Activated CD4-positive, alpha-beta T cell treated with anti-CD3 and anti-CD28 coated beads, Interleukin-2, amount 50 U/mL, for 48 hours (primary cell): ENCODE measurements around the gene MANEAL.
"Not testable (repeated sequence)": the region's sequence is repeated elsewhere in the genome, so short reads cannot be mapped to it uniquely, and the experiment has no call there.

Experiments
- DNase-seq, 2 experiments: peaks; one replicate each; pipeline ENCODE4 v3.0.0-alpha.2; 2020

MANEAL gene, protein sequence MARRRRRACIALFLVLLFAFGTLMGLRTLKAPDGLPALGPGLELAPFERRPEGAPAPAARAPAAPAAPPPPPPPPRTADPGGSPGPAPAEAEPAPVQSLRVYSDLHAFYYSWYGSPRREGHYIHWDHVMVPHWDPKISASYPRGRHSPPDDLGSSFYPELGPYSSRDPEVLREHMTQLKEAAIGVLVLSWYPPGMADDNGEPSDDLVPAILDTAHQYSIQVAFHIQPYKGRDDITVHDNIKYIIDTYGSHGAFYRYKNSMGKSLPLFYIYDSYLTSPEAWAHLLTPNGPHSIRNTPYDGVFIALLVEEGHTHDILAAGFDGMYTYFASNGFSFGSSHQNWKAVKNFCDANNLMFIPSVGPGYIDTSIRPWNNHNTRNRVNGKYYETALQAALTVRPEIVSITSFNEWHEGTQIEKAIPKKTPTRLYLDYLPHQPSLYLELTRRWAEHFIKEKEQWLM

DNA sequence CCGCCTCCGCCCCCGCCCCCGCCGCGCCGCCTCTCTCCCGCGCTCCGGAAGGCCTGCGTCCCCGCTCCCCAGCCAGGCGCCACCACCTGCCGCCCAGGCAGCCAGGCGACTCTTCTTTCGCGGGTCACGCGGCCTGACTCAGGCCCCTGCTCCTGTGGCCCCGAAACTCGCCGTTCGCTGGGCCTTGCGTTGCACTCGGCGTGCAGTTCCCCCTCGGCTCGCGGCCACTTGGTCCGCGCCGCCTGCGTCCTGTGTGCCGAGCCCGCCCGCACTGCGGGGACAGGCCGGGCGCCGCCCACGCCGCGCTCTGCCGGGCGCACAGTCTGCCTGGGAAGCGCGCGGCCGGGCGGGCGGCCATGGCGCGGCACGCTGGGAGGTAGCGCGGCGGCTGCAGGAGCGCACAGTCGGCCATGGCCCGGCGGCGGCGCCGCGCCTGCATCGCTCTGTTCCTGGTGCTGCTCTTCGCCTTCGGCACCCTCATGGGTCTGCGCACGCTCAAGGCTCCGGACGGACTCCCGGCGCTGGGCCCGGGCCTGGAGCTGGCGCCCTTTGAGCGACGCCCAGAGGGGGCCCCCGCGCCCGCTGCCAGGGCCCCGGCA, at the start of gene MANEAL:
Gene MANEAL, plus strand, starts transcription at position 75 of the 599 bp plus-strand sequence. Its CDS starts 336 bp downstream, at position 411.
- DNase-seq = peak; percentile 39 to 41

DNA sequence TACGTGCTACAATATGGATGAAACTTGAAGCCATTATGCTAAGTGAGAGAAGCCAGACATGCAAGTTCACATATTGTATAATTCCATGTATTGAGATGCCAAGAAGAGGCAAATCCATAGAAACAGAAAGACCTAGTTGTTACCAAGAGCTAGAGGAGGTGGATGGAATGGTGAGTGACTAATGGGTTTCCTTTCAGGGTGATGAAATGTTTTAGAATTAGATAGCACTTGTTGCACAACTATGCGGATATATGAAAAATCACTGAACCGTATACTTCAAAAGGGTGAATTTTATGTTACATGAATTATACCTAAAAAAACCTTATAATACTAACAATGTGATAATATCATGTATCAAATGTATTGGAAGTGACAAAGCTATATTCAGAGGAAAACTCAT, 46.8 kb upstream of the MANEAL start:
- DNase-seq = no peak

DNA sequence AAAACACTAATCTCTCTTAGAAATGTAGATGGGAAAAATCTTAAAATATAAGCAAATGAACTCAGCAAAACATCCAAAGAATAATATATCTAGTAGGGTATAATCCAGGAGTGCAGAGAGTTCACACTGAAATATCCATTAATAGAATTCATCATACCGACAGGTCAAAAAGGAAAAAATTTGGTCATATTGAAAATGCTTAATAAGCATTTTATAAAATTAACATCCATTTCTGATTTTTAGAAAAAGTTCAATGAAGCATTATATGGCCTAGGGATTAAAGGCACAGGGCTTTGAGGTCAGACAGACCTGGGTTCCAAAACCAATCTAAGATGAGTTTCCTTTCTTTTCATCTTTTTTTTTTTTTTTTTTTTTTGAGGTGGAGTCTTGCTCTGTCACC, 45.1 kb upstream of the MANEAL start:
- no peak for DNase-seq

DNA sequence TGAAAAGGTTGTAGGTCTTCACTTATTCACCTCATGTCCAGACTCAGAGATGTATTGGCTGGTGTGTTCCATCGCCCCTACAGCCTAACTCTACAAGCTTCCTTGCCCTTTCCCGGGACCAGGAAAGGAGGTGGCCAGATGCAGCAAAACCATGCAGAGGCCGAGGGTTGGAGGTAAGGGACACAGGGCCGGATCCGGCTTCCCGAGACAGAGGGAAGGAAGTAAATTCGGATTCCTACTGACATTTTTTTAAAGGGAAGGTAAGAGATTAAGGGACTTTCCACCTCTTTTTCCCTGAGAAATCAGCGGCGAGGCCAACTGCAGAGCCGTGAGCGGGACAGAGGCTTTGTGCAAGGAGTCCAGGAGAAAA, 41.4 kb upstream of the MANEAL start:
- DNase-seq = no peak

DNA sequence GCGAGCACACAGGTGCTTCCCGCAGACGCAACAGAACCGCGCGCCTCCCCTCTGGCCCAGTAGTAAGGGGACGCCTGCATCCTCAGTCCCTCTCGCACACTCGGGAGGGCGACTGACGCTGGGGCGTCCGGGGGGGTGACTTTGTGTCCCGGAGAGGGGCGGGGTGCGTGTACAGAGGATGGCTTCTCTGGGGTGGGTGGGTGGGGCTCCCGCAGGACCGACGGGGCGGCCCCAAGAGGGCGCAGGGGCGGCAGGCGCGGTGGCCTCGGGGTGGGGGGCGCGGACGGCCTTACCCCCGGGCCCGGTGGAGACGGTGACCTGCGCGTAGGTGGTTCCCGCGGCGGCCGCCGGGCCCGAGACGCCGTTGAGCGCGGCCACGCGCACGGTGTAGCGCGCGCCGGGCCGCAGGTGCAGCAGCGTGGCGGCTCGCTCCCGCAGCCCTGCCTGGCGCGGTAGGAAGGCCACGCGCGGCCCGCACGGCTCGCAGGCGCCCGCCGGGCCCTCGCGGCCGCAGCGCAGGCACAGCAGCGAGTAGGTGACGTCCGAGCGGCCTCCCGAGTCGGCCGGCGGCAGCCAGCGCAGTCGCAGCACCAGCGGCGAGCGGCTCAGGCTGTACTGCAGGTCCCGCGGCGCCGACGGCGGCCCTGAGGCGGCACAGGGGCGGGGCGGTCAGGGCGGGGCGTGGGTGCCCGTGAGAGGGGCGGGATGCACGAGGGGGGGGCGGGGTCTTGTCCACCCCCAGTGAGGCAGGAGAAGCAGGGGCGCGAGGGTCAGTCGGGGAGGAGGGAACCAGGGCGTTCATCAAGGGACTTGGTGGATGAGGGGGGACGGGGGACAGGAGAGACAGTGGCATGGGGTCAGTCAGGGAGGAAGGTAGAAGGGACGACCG, 40.8 kb upstream of the MANEAL start:
- DNase-seq = peak; percentile 48 to 58

DNA sequence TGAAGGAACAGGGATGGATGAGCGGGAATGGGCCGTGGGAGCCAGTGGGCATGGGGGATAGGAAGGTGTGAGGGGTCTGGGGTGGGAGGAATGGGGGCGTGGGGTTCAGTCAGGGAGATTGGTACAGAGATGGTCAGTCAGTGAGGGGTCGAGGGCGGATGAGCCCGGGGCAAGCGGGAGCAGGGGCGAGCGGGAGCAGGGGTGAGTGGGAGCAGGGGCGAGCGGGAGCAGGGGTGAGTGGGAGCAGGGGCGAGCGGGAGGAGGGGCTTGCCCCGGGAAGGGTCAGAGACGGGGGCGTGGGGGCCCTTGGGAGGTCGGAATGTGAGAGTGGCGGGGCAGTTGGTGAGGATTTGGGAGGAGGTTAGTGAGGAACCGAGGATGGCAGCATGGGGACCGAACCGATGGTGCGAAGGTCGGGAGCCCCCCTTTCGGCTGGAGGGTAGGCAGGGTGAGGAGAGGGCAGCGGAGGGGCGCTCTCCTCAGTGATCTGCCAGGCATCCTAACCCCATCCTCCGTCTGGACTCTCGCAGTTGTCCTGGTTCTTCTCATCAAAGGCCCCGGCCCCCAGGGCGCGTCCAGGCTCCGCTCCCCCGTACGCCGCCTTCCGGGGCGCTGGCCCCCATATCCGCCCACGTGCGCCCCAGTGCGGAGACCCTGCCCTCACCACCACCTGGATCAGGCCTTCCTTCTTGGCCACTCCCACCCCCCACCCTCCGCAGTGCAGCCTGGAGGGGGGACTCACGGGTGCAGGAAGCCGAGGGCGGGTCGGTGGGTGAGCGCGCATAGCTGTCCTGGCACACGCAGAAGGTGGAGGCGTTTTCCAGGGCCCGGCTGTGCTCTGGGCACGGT, 40.0 kb upstream of the MANEAL start:
- no peak for DNase-seq

DNA sequence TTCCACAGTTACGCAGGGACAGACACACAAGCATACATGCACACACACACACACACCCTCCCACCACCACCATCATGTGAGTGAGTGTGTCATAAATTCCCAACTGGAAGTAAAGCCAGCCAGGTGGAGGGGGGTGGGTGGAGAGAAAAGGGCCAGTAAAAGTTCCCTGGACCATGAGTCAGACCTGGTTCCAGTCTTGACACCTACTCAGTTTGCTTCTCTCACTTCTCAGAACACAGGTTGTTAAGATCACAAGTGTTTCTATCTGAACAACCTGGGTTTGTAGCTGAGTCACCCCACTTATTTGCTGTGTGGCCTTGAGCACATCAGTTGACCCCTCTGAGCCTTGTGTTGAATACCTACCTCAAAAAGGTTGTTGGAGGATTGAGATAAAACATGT, 38.4 kb upstream of the MANEAL start:
- peak; percentile 39 to 57 for DNase-seq

DNA sequence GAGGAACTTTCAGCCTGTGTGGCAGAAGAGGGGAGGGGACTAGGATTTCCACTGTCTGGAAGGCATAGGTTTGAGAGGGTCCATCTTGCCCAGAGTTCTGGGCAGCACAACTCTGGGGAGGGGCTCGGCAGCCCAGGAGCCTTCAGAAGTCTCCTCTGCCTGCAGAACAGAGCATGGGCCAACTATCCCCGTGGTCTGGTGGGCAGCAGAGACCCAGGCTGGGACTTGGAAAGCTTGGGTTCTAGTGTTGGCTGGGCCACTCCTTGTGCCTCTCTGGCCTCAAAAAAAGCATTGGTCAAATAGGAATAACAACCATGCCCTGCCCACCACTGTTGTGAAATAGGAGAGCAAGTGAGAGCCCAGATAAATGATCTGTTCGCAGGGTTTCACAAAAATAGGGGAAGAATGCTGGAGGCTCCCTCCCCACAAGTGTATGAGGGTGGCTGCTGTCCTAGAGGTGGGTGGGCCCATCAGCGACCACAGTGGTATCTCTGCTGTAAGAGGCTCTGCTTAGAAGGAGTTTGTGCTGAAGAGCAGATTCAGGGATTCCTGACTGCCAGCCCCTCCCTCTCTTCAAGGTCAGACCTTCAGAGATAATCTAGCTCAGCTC, 37.6 kb upstream of the MANEAL start:
- no peak for DNase-seq

DNA sequence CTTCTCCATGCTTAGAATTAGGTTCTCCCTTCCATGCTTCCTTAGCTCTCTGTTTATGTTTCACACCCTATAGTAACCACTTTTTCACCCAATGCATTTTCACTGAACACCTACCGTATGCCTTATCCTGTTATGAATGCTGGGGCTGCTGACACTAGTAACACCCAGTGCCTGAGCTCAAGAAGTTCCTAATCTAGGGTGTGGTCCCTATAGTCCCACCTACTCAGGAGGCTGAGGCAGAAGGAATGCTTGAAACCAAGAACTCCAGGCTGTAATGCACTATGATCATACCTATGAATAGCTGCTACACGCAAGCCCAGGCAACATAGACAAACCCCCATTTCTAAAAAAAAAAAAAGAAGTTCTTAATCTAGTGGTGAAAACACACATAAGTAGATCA, 34.2 kb upstream of the MANEAL start:
- DNase-seq = no peak

DNA sequence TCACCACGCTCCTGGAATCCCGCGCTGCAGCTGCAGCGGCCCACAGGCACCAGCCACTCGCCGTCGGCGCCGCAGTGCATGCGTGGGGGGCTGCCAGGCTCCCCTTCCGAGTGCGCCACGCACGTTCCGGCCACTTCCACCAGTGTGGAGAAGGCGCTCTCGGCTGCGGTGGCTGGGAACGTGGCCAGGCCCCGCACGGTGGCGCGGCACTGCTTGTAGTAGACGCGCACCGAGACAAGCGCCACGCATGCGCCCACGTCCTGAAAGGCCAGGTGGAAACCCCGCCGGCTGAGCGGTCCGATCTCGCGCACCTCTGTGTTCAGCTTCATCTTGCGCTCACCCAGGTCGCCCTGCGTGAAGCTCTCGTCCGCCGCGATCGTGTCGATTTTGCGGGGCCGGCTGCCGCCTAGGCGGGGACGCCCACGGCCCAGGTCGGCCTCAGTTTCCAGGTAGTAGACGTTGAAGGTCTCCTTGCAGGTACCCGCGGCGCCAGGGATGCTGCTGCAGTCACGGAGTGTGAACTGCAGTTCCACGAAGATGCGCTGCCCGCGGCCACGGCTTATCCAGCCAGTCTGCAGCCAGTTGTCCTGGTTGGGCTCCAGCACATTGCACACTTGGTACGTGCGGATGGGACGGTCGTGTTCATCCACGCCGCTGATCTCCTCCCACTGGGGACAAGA, 32.1 kb upstream of the MANEAL start:
- no peak for DNase-seq

DNA sequence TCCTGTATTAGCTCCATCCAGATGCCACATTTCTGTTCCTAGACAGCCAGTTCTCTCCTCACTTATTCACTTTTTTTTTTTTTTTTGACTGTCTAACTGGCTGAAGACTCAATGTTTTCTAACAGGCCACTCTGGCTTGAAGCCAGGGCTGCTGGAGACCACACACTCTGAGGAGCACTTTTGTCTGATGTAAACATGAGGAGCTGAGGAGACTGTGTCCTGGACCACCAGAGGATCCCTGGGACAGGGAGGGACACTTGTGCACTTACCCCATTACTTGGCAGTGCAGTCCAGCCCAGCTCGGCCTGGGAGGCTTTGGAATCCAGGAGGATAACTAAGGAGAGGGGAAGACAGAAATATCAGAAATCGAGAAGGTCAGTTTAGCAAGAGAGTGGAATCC, 31.1 kb upstream of the MANEAL start:
- DNase-seq = no peak

DNA sequence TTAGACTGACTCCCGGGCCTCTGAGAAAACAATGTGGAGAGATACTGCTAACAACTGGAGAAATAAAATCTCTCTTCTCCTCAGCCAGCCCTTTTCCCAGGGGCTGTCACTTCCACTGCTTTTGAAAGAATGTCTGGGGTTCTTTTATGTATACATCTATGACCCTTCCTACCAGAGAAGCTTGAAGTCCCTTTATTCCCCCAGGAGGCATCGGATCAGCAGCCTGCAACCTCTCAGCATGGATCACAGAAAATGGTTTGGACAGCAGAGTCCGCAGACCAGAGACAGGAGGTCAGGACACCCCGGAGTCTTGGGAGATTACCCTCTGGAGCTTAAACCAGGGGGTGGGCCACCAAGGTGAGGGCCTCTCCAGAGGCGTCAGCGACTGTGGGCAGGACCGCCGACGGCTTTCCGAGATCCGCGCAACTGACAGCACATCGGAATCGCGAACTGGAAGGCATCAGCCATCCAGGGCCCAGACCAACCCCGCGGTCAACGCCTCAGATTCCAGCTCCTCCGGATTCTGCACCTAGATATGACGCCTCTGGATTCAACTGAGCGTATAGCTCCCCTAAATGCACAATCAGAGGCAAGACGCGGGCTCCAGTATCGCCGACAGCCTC, 29.7 kb upstream of the MANEAL start:
- DNase-seq = no peak

DNA sequence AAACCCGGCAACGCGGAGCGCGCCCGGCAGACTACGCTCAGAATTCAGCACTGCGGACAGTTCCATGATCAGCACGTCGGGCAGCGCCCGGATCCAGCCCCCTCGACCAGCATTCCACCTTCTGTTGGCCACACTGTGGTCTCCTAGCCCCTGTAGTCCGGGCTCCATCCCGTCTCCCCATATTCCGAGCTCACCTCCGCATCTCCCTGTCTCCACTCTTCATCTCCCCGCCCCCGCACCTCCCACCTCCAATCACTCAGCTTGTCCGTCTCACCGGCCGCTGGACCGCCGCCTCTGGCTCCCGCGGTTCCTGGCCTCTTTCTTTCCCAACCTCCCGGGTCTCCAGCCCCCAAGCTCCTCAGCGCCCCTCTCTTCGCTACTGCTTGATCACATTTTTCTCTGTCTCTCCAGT, 29.2 kb upstream of the MANEAL start:
- peak; percentile 57 to 64 for DNase-seq

DNA sequence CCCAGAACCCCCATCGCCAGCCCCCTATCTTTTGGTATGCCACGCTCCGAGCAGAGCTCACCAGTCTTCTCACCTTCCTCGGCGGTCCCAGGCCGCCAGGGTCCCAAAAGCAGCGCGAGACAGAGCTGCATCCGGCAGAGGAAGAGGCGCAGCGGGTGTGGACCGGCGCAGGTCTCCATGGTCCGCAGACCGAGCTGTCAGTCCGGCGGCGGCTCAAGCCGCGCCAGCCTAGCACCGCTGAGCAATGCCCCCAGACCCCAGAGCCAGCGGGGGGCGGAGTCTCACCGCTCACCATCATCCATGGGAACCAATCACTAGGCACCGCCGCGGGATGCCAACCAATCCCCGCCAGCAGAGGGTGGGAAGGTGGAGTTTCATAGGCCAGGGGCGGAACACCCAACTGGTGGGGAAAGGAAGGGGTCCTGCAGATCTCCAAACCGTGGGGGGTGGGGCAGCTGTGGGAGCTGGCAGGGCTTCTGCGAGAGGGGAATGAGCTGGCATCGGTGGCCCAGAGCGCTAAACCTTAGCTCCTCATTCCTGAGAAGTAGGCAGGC, 28.7 kb upstream of the MANEAL start, which contains the start of gene EPHA10:
Gene EPHA10, minus strand, starts transcription at position 233 of the 554 bp plus-strand sequence. Its CDS starts 54 bp downstream, at position 179.
- no peak for DNase-seq

DNA sequence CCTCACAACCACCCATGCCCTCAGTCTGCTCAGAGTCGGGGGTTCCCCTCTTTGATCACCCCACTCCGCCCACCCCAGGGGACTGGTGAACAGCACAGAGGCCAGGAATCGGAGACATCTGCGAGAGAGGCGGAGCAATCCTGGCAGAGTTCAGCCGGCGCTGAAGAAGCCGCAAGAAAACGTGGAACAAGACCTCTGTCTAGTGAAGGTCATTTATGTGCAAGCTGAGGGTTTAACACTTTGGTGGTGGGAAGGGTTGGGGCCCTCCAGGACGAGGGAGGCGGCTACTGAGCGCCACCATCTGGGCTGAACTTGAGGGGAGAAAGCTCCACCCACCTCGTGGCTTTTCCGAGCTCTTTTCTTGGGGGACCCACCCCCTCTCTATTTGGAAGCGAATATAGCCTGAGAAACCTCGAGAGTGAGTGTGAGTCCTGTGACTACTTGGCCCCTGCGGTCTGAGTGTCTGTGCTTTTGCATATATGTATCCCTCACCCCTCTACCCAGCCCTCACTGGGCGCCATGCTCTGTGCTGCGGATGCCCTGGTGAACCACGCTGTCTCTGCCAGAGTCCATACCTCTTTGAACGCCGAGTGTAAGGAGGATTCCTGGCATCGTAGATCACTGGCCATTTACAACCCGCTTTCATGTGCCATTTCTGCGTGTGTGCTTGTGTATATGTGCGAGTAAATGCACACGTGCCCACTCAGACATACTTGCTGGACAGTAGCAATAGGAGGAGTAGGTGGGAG, 27.6 kb upstream of the MANEAL start:
- peak; percentile 17 to 38 for DNase-seq

DNA sequence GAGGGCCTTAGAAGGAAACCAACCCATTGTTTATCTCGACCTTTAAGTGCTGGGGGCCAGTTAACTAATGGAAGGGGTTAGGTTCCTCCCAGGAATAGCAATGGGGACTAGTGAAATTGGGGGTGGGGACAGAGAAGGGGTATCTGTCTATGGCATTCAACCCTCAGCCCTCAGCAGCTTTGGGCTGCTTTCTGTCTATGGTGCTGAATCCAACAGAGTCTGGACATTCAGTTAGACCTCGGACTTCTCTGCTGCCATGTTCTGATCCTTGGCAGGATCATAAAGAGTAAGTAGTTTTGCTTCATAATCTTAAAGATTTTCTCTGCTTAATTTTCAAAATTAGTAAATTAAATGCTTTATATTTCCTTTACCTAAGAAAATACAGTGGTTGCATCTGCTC, 26.2 kb upstream of the MANEAL start:
- DNase-seq = no peak

DNA sequence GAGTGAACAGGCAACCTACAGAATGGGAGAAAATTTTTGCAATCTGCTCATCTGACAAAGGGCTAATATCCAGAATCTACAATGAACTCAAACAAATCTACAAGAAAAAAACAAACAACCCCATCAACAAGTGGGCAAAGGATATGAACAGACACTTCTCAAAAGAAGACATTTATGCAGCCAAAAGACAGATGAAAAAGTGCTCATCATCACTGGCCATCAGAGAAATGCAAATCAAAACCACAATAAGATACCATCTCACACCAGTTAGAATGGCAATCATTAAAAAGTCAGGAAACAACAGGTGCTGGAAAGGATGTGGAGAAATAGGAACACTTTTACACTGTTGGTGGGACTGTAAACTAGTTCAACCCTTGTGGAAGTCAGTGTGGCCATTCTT, 22.2 kb upstream of the MANEAL start:
- not testable (repeated sequence) for DNase-seq

DNA sequence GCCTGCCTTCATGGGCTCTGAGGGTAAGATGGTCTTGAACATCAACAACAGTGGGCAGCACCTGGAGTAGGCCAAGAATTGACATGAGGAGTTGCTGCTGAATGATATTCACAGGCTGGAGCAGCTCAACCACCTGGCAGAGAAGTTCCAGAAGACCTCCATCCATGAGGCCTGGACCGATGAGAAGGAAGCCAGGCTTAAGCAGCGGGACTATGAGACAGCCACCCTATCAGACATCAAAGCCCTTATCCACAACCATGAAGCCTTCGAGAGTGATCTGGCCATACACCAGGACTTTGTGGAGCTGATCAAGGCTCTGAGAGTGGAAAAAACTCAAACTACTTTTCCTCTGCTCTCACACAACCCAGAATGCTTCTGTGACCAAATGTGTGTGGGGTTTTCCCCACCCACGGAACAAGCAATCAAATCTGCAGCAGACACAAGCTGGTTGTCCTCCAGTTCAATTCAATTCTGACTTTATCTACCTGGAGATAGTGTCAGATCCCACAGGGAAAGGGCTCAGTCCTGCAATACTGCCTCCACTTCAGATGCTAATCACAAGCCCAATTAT, 16.6 kb upstream of the MANEAL start:
- DNase-seq = peak in 1 of 2 experiments; percentile 41

DNA sequence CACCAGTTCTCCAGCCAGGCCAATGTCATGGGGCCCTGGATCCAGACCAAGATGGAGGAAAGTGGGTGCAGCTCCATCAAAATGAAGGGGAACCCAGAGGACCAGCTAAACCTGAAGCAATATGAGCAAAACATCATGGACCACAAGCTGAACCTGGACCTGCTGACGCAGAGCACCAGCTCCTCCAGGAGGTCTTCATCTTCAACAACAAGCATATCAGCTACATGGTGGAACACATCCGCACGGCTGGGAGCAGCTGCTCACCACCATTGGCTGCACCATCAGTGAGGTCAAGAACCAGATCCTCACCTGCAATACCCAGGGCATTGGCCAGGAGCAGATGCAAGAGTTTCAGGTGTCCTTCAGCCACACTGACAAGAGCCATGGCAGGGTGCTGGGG, 15.0 kb upstream of the MANEAL start:
- no peak for DNase-seq
